B cell (primary cell): Measurements from ENCODE around the gene RAP2A. TPM values are rescaled to one million over a fixed set of nuclear protein-coding genes. Genes with fewer than 3 reads are reported as not detected.

Experiments
- ATAC-seq: fragments of 200-7000 bp; cut with Tn5 transposase; one replicate; pipeline ENCODE4 v1.10.0; 2021; ENCODE audit warnings: low read depth, mild to moderate bottlenecking, moderate number of reproducible peaks, moderate library complexity
- CTCF ChIA-PET: fragments of 350-600 bp; sonication (Branson Sonifier 250); formaldehyde crosslinking; loops from one replicate; lab custom pipeline; 2021; ENCODE audit warnings: antibody characterized with exemption, inconsistent platforms; lab: Charles Lee
- POLR2A ChIA-PET: fragments of 350-600 bp; sonication (Branson Sonifier 250); formaldehyde crosslinking; loops from one replicate; lab custom pipeline; 2021; ENCODE audit warnings: antibody characterized with exemption; lab: Charles Lee
- DNase-seq: peaks from one replicate; pipeline ENCODE4 v3.0.0; 2013
- H2AFZ ChIP-seq: 2 replicates; pipeline ENCODE4 v1.6.1; 2012; ENCODE audit warnings: mild to moderate bottlenecking, low read depth, low read length; ENCODE audit not compliant: insufficient read depth, poor library complexity, severe bottlenecking
- H3K27ac ChIP-seq, 2 donors: 1 replicate in 1 of 2; 2 replicates in 1 of 2; pipeline ENCODE4 v1.5.1; 2012 to 2013; ENCODE audit warnings: low read length in 2 of 2, mild to moderate bottlenecking in 2 of 2, moderate library complexity in 1 of 2
- H3K27me3 ChIP-seq, 4 experiments: fragments of 200-600 bp in 1 of 4; sonication (generic) in 1 of 4; replicated peaks in 1 of 4; 1 replicate in 2 of 4; 2 replicates in 2 of 4; pipeline versions ENCODE4 v1.6.1 to v1.7.0; 2013 to 2016; ENCODE audit warnings: low read length in 3 of 4, mild to moderate bottlenecking in 2 of 4, mixed read lengths in 1 of 4, moderate library complexity in 1 of 4; ENCODE audit not compliant: insufficient read depth in 4 of 4, control insufficient read depth in 3 of 4; ENCODE audit errors: control extremely low read depth in 1 of 4
- H3K36me3 ChIP-seq, 2 experiments: replicated peaks in 1 of 2; 1 replicate in 1 of 2; 2 replicates in 1 of 2; pipeline versions ENCODE4 v1.6.1 to v1.7.1; 2013; ENCODE audit warnings: low read length in 1 of 2; ENCODE audit not compliant: insufficient read depth in 2 of 2, control insufficient read depth in 1 of 2; ENCODE audit errors: control extremely low read depth in 1 of 2, extremely low read depth in 1 of 2
- H3K4me1 ChIP-seq, 2 donors: fragments of 200-600 bp in 1 of 2; sonication (generic) in 1 of 2; 1 replicate in 1 of 2; 2 replicates in 1 of 2; pipeline versions ENCODE4 v1.5.1 to v1.6.1; 2013 to 2017; ENCODE audit warnings: low read length in 2 of 2; ENCODE audit not compliant: control insufficient read depth in 2 of 2, insufficient read depth in 2 of 2
- H3K4me2 ChIP-seq: replicated peaks from 2 replicates; pipeline ENCODE3; 2012; ENCODE audit warnings: mild to moderate bottlenecking, low read depth, low read length; ENCODE audit not compliant: poor library complexity, severe bottlenecking
- H3K4me3 ChIP-seq, 5 experiments: fragments of 200-600 bp in 1 of 5; sonication (generic) in 1 of 5; 1 replicate in 3 of 5; 2 replicates in 2 of 5; pipeline versions ENCODE4 v1.5.1 to v1.7.0; 2011 to 2016; ENCODE audit warnings: low read length in 4 of 5, mild to moderate bottlenecking in 4 of 5, low read depth in 2 of 5, control low read depth in 1 of 5, moderate library complexity in 1 of 5; ENCODE audit not compliant: insufficient read depth in 1 of 5; ENCODE audit errors: control extremely low read depth in 1 of 5, extremely low read depth in 1 of 5
- H3K79me2 ChIP-seq: fragments of 200-600 bp; sonication (generic); one replicate; pipeline ENCODE4 v1.6.0; 2016; ENCODE audit warnings: low read length; ENCODE audit not compliant: control insufficient read depth, insufficient read depth
- H3K9ac ChIP-seq: fragments of 200-600 bp; sonication (generic); 2 replicates; pipeline ENCODE4 v1.6.1; 2017; ENCODE audit warnings: mild to moderate bottlenecking, low read length, moderate library complexity
- H3K9me3 ChIP-seq, 3 donors: one replicate each; pipeline versions ENCODE4 v1.6.1 to v1.7.1; 2013; ENCODE audit warnings: low read length in 2 of 3; ENCODE audit not compliant: control insufficient read depth in 2 of 3, insufficient read depth in 1 of 3; ENCODE audit errors: control extremely low read depth in 1 of 3
- H4K20me1 ChIP-seq: 2 replicates; pipeline ENCODE4 v1.6.0; 2012; ENCODE audit warnings: mild to moderate bottlenecking, low read length; ENCODE audit not compliant: insufficient read depth, control insufficient read depth, poor library complexity, severe bottlenecking
- H3K27ac Mint-ChIP-seq: one replicate; pipeline ENCODE4 v1.8.0; 2021; ENCODE audit warnings: mixed read lengths
- H3K27me3 Mint-ChIP-seq: one replicate; pipeline ENCODE4 v1.8.0; 2021; ENCODE audit warnings: mixed read lengths
- H3K4me1 Mint-ChIP-seq: one replicate; pipeline ENCODE4 v1.8.0; 2021; ENCODE audit warnings: mixed read lengths
- H3K4me3 Mint-ChIP-seq: one replicate; pipeline ENCODE4 v1.8.0; 2021; ENCODE audit warnings: mixed read lengths
- H3K9me3 Mint-ChIP-seq: one replicate; pipeline ENCODE4 v1.8.0; 2022; ENCODE audit warnings: mixed read lengths; ENCODE audit not compliant: insufficient read depth
- CTCF ChIP-seq: fragments of 200-600 bp; IDR thresholded peaks from one replicate; pipeline ENCODE4 v1.8.0; 2022; ENCODE audit warnings: antibody characterized with exemption, mild to moderate bottlenecking
- EZH2 ChIP-seq: IDR thresholded peaks from 2 replicates; pipeline ENCODE4 v1.6.1; 2012; ENCODE audit warnings: borderline replicate concordance, low read depth, mild to moderate bottlenecking, moderate library complexity, low read length; ENCODE audit not compliant: insufficient read depth, poor library complexity, severe bottlenecking
- WGBS: methylation state at CpG from one replicate; pipeline ENCODE4 v1.1.5; 2013; ENCODE audit warnings: missing lambda C conversion rate; ENCODE audit not compliant: insufficient coverage; 5-methylcytosine and 5-hydroxymethylcytosine counted together
- intact Hi-C: fragments of 100-400 bp; cut with micrococcal nuclease; formaldehyde crosslinking; loops from one replicate; pipeline ENCODE4 v1.10.0; 2022
- polyA plus RNA-seq: library from polyadenylated mRNA; depleted of rRNA; stranded (reverse); fragments of >200 nt; gene quantifications from 2 replicates; pipeline ENCODE4 v1.2.3, GENCODE V29; 2012
- total RNA-seq, 2 donors: library from RNA; stranded (reverse); fragments of 120-200 nt in 1 of 2; gene quantifications; 1 replicate in 1 of 2; 2 replicates in 1 of 2; pipeline versions ENCODE4 v1.2.3 to v1.2.4, GENCODE V29; 2013 to 2022

The RAP2A gene
- total and polyA plus RNA-seq, 2 donors (not counting 1 experiment from before 2014, with no cell fraction given) = 2.1 to 24.1 TPM

DNA sequence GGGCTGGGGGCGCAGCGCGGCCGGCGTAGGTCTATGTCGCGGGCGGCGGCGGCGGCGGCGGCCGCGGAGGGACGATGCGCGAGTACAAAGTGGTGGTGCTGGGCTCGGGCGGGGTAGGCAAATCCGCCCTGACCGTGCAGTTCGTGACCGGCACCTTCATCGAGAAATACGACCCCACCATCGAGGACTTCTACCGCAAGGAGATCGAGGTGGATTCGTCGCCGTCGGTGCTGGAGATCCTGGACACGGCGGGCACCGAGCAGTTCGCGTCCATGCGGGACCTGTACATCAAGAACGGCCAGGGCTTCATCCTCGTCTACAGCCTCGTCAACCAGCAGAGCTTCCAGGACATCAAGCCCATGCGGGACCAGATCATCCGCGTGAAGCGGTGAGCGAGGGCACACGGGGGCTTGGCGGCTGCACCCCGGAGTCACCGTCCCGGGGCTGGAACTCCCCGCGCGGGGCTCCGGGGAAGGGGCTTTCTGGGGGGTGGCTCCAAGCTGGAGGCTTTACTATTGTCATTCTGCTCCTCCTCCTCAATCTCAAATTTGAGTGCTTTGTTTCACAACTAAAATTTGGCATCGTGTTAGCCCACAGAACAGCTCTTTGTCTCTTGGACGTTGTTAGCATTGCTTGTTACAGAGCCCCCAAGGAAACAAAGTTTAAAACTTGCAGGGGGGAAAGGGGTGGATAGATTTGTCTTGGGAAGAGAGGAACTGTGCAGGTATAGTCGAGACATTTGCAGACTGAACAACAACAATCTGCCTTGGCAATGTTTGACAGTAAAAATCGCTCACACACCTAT, 630 bp downstream of the RAP2A start:
- H3K27ac Mint-ChIP-seq = peak overlapping the region; percentile 88
- Histone ChIP-seq H3K79me2 (peaks cover 26% of the 10 kb centered on the region), H3K9ac (peak overlapping the region; percentile 72), H4K20me1 (no peaks in the 10 kb centered on the region), H3K36me3 (no peaks in the 10 kb centered on the region), H3K27ac (peak overlapping the region; percentile 37 to 42), H2AFZ (peak overlapping the region; percentile 71), H3K4me1 (peaks cover 9 to 11% of the 10 kb centered on the region in 2 donors), H3K4me2 (peak overlapping the region; percentile 88), H3K27me3 (no peaks in the 10 kb centered on the region), H3K9me3 (no peaks in the 10 kb centered on the region), H3K4me3 (peak overlapping the region; percentile 27 to 71 (median 61))
- CTCF ChIA-PET = interaction anchor here (0.5 to 1.2 kb wide), 5 partner anchors 11 to 552 kb away, joined by 3 to 4 read pairs (median 3); no protein-coding TSS in a partner anchor
- intact Hi-C loops = loop anchor here (5.0 to 10.0 kb wide), 3 partner anchors 1070 to 1768 kb away; partner anchors contain the start of gene UBAC2
- POLR2A ChIA-PET = no interaction called here
- DNase-seq (no peak), ATAC-seq (peak; percentile 1)
- H3K9me3 Mint-ChIP-seq = no peaks in the 10 kb centered on the region
- under 1% methylated on average over 58 of the region's 60 CpGs for WGBS
- TF ChIP-seq CTCF = no peak
- TF ChIP-seq EZH2 = no peak
- peaks cover 30% of the 10 kb centered on the region for H3K4me1 Mint-ChIP-seq
- H3K4me3 Mint-ChIP-seq = peak overlapping the region; percentile 90
- H3K27me3 Mint-ChIP-seq = no peaks in the 10 kb centered on the region

- Histone ChIP-seq H3K9me3 (no peaks in the 10 kb centered on the region), H3K36me3 (no peaks in the 10 kb centered on the region), H3K79me2 (peaks cover 26% of the 10 kb centered on the region), H3K27ac (no peak overlapping the region), H4K20me1 (no peaks in the 10 kb centered on the region), H3K4me1 (peaks cover 9 to 11% of the 10 kb centered on the region in 2 donors), H3K9ac (peak overlapping the region; percentile 72), H2AFZ (no peak overlapping the region), H3K4me2 (peak overlapping the region; percentile 88), H3K4me3 (peak overlapping the region in 3 of 5 experiments; percentile 53 to 71 (median 65)), H3K27me3 (no peaks in the 10 kb centered on the region)
- POLR2A ChIA-PET = interaction anchor here (0.6 kb wide), 1 partner anchor 1408 kb away, joined by 3 read pairs; no protein-coding TSS in a partner anchor
- peaks cover 30% of the 10 kb centered on the region for H3K4me1 Mint-ChIP-seq
- no peak overlapping the region for H3K27ac Mint-ChIP-seq
- CTCF ChIA-PET = interaction anchor here (0.7 to 1.1 kb wide), 3 partner anchors 11 to 48 kb away, joined by 3 read pairs; no protein-coding TSS in a partner anchor
- H3K27me3 Mint-ChIP-seq = no peaks in the 10 kb centered on the region
- ATAC-seq = no peak
- intact Hi-C loops = loop anchor here (10.0 kb wide), 1 partner anchor 1069 kb away; no protein-coding TSS in a partner anchor
- H3K4me3 Mint-ChIP-seq = peak overlapping the region; percentile 90
- no peak for DNase-seq
- WGBS = no CpG with 5 or more reads among the region's 3 CpGs
- TF ChIP-seq CTCF (no peak), EZH2 (no peak)
- no peaks in the 10 kb centered on the region for H3K9me3 Mint-ChIP-seq
These were observed 1.4 kb downstream of the RAP2A start for GRCh38 chr13:97435323-97435722.
